HUDEP-2 (cell line): ENCODE data around the gene UHRF2.
"Not testable (repeated sequence)": the region's sequence is repeated elsewhere in the genome, so short reads cannot be mapped to it uniquely, and the experiment has no call there.

Experiments used
- DNase-seq, 76 experiments: peaks; one replicate each; lab custom pipeline; 2025; ENCODE audit not compliant: unreplicated experiment in 76 of 76; lab: John Stamatoyannopoulos, UW

UHRF2 gene

GRCh38 chr9:6412487-6413364 lies at the start of gene UHRF2:
TSS of gene UHRF2 (plus strand) at chr9:6413199. CDS start at chr9:6413491, 292 bp downstream.
- peak; percentile 64 to 99 (median 97) for DNase-seq

- DNase-seq: no peak
Measured at GRCh38 chr9:6367128-6367890, 45.7 kb upstream of the UHRF2 start.

GRCh38 chr9:6368831-6369230 lies 44.2 kb upstream of the UHRF2 start:
- DNase-seq: no peak

- DNase-seq: not testable (repeated sequence)
Measured at GRCh38 chr9:6381477-6382012, 31.5 kb upstream of the UHRF2 start.

- no peak for DNase-seq
Measured at GRCh38 chr9:6382681-6383080, 30.3 kb upstream of the UHRF2 start.

- no peak for DNase-seq
Measured at GRCh38 chr9:6383551-6384225, 29.3 kb upstream of the UHRF2 start.

GRCh38 chr9:6384732-6385131 lies 28.3 kb upstream of the UHRF2 start:
- peak in 1 of 76 experiments; percentile 14 for DNase-seq

- DNase-seq: no peak
Measured at GRCh38 chr9:6399071-6399470, 13.9 kb upstream of the UHRF2 start.

- DNase-seq: no peak
Measured at GRCh38 chr9:6405371-6405770, 7.6 kb upstream of the UHRF2 start.

- DNase-seq: no peak
Measured at GRCh38 chr9:6407778-6408177, 5.2 kb upstream of the UHRF2 start.

- no peak for DNase-seq
Measured at GRCh38 chr9:6408320-6408719, 4.7 kb upstream of the UHRF2 start.

GRCh38 chr9:6409811-6410210 lies 3.2 kb upstream of the UHRF2 start:
- no peak for DNase-seq

- DNase-seq: no peak
Measured at GRCh38 chr9:6410633-6411032, 2.4 kb upstream of the UHRF2 start.

- DNase-seq: peak in 13 of 76 experiments; percentile 1 to 54 (median 27)
Measured at GRCh38 chr9:6413365-6414246, 607 bp downstream of the UHRF2 start.

GRCh38 chr9:6414247-6414641 lies 1.2 kb downstream of the UHRF2 start:
- DNase-seq: no peak

GRCh38 chr9:6415266-6415665 lies 2.3 kb downstream of the UHRF2 start:
- DNase-seq: peak in 8 of 76 experiments; percentile 1 to 15 (median 3)

GRCh38 chr9:6417186-6417585 lies 4.2 kb downstream of the UHRF2 start:
- no peak for DNase-seq

- DNase-seq: no peak
Measured at GRCh38 chr9:6418764-6419163, 5.8 kb downstream of the UHRF2 start.

- DNase-seq: no peak
Measured at GRCh38 chr9:6424940-6425339, 11.9 kb downstream of the UHRF2 start.

- DNase-seq: no peak
Measured at GRCh38 chr9:6426117-6426516, 13.1 kb downstream of the UHRF2 start.
